HL-60 (cell line): ENCODE measurements around the gene NRAS.

ENCODE experiments used
- CTCF ChIP-seq: IDR thresholded peaks from one replicate; pipeline ENCODE4 v1.5.1; 2011; ENCODE audit warnings: low read length, control low read depth, inconsistent platforms; ENCODE audit not compliant: insufficient read depth
- GABPA ChIP-seq: IDR thresholded peaks from 2 replicates; pipeline ENCODE4 v1.6.1; 2012; ENCODE audit warnings: low read depth
- POLR2AphosphoS5 ChIP-seq: IDR thresholded peaks from 2 replicates; pipeline ENCODE4 v1.6.1; 2012; ENCODE audit warnings: low read depth
- SPI1 ChIP-seq: IDR thresholded peaks from 2 replicates; pipeline ENCODE4 v1.6.1; 2012; ENCODE audit warnings: low read depth, mild to moderate bottlenecking, borderline replicate concordance
- TF ChIP-seq, protein P1 (sequence below): IDR thresholded peaks from 2 replicates; pipeline ENCODE4 v1.6.1; 2012; ENCODE audit warnings: low read depth; ENCODE audit not compliant: insufficient replicate concordance

- TF ChIP-seq CTCF: no peak
- no peak for TF ChIP-seq POLR2AphosphoS5
- no peak for TF ChIP-seq GABPA
- TF ChIP-seq, protein P1, sequence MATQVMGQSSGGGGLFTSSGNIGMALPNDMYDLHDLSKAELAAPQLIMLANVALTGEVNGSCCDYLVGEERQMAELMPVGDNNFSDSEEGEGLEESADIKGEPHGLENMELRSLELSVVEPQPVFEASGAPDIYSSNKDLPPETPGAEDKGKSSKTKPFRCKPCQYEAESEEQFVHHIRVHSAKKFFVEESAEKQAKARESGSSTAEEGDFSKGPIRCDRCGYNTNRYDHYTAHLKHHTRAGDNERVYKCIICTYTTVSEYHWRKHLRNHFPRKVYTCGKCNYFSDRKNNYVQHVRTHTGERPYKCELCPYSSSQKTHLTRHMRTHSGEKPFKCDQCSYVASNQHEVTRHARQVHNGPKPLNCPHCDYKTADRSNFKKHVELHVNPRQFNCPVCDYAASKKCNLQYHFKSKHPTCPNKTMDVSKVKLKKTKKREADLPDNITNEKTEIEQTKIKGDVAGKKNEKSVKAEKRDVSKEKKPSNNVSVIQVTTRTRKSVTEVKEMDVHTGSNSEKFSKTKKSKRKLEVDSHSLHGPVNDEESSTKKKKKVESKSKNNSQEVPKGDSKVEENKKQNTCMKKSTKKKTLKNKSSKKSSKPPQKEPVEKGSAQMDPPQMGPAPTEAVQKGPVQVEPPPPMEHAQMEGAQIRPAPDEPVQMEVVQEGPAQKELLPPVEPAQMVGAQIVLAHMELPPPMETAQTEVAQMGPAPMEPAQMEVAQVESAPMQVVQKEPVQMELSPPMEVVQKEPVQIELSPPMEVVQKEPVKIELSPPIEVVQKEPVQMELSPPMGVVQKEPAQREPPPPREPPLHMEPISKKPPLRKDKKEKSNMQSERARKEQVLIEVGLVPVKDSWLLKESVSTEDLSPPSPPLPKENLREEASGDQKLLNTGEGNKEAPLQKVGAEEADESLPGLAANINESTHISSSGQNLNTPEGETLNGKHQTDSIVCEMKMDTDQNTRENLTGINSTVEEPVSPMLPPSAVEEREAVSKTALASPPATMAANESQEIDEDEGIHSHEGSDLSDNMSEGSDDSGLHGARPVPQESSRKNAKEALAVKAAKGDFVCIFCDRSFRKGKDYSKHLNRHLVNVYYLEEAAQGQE: no peak
- TF ChIP-seq SPI1: no peak
Measured at GRCh38 chr1:114671939-114672275, 44.7 kb downstream of the NRAS start.
